SK-N-SH treated with all-trans-retinoic acid at 6 μM for 48 hours (cell line): Measurements from ENCODE around the gene PLOD2.

Experiments
- ARNTL ChIP-seq: fragments of 450-650 bp; formaldehyde crosslinking; IDR thresholded peaks from 2 replicates; pipeline ENCODE4 v1.5.0; 2020; ENCODE audit warnings: low read depth, mild to moderate bottlenecking, moderate library complexity, borderline replicate concordance
- OSR1 ChIP-seq: fragments of 250-450 bp; sonication (Bioruptor Pico); IDR thresholded peaks from 2 replicates; pipeline ENCODE4 v1.8.0; 2022; ENCODE audit warnings: moderate library complexity, mild to moderate bottlenecking, inconsistent platforms
- ZC3H10 ChIP-seq: fragments of 250-450 bp; sonication (Bioruptor Pico); IDR thresholded peaks from 2 replicates; pipeline ENCODE4 v1.5.1; 2021; ENCODE audit warnings: mild to moderate bottlenecking, moderate library complexity
- ZFP30 ChIP-seq: fragments of 450-650 bp; formaldehyde crosslinking; IDR thresholded peaks from 2 replicates; pipeline ENCODE4 v1.5.0; 2022; ENCODE audit warnings: mild to moderate bottlenecking, moderate library complexity
- ZNF8 ChIP-seq: fragments of 450-650 bp; formaldehyde crosslinking; IDR thresholded peaks from 2 replicates; pipeline ENCODE4 v1.5.0; 2020; ENCODE audit warnings: mild to moderate bottlenecking, moderate library complexity
- TF ChIP-seq, protein P1 (sequence below): fragments of 250-450 bp; sonication (Bioruptor Pico); IDR thresholded peaks from 2 replicates; pipeline ENCODE4 v1.8.0; 2020; ENCODE audit warnings: mild to moderate bottlenecking, moderate library complexity, borderline replicate concordance

DNA sequence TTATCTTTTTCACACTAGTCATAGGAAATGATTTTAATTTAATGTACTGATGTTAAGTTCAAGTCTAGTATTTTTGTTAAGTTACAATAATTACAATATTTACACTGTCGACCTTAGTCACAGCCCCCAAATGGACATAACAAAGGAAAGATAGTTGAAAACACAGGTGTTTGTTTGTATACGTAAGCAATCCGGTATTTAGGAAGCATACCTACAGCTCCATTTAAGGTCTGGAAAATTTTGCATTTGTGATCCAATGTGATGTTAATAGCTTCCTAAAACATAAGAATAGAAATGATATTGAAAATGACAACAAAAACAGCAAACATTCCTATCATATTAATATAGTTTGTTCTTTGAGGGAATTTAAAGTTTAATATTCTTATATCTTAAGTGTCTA lies 56.9 kb downstream of the PLOD2 start:
- TF ChIP-seq OSR1 (CRISPR knock-in tag), result no peak
- TF ChIP-seq, protein P1, sequence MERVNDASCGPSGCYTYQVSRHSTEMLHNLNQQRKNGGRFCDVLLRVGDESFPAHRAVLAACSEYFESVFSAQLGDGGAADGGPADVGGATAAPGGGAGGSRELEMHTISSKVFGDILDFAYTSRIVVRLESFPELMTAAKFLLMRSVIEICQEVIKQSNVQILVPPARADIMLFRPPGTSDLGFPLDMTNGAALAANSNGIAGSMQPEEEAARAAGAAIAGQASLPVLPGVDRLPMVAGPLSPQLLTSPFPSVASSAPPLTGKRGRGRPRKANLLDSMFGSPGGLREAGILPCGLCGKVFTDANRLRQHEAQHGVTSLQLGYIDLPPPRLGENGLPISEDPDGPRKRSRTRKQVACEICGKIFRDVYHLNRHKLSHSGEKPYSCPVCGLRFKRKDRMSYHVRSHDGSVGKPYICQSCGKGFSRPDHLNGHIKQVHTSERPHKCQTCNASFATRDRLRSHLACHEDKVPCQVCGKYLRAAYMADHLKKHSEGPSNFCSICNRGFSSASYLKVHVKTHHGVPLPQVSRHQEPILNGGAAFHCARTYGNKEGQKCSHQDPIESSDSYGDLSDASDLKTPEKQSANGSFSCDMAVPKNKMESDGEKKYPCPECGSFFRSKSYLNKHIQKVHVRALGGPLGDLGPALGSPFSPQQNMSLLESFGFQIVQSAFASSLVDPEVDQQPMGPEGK (CRISPR knock-in tag), result no peak
- TF ChIP-seq ARNTL (CRISPR knock-in tag), result no peak
- TF ChIP-seq ZNF8 (CRISPR knock-in tag), result no peak
- no peak for TF ChIP-seq ZFP30 (CRISPR knock-in tag)
- no peak for TF ChIP-seq ZC3H10 (CRISPR knock-in tag)
